Germinal center (tissue), 1 donor: ENCODE results near the gene QPCTL.

ENCODE experiments used
- DNase-seq: peaks from one replicate; pipeline ENCODE4 v3.0.0; 2012; ENCODE audit warnings: mixed read lengths, low spot score

Gene QPCTL

DNA sequence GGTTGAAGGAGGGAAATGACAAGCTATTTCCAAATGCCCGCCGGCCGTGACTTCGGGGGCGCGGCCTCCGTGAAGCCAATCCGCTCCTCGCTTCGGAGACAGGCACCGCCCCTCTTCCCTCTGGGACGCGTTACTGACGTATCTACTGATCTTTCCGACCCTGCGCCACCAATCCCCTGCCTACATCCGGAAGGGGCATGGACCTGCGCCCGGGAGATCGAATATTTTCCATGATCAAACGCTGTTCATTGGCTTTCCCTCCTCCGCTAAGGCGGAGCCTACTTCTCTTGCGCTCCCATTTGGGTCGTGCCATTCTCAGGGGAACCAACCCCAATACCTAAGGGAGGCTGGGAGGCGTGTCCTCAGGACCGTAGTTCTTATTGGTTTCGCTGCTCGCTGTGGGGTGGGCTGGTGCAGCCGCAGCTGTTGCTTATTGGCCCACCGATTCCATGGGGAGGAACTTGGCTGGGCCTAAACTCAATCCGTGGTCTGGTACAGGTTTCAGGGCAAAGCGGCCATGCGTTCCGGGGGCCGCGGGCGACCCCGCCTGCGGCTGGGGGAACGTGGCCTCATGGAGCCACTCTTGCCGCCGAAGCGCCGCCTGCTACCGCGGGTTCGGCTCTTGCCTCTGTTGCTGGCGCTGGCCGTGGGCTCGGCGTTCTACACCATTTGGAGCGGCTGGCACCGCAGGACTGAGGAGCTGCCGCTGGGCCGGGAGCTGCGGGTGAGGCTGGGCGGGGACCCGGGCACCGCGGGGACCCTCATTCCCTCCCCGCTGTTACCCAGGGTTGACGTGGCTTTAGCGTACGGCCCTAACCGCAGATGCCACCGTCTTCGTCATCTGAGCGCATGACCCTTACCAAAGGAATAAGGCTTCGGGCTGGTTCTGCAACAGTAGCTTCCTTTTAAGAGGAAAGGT lies at the start of gene QPCTL:
Gene QPCTL, plus strand, starts transcription at position 480 of the 919 bp plus-strand sequence. Its CDS starts 38 bp downstream, at position 518.
- DNase-seq, result peak; percentile 96

GRCh38 chr19:45643024-45643926 lies 49.2 kb upstream of the QPCTL start:
- peak; percentile 89 for DNase-seq

DNA sequence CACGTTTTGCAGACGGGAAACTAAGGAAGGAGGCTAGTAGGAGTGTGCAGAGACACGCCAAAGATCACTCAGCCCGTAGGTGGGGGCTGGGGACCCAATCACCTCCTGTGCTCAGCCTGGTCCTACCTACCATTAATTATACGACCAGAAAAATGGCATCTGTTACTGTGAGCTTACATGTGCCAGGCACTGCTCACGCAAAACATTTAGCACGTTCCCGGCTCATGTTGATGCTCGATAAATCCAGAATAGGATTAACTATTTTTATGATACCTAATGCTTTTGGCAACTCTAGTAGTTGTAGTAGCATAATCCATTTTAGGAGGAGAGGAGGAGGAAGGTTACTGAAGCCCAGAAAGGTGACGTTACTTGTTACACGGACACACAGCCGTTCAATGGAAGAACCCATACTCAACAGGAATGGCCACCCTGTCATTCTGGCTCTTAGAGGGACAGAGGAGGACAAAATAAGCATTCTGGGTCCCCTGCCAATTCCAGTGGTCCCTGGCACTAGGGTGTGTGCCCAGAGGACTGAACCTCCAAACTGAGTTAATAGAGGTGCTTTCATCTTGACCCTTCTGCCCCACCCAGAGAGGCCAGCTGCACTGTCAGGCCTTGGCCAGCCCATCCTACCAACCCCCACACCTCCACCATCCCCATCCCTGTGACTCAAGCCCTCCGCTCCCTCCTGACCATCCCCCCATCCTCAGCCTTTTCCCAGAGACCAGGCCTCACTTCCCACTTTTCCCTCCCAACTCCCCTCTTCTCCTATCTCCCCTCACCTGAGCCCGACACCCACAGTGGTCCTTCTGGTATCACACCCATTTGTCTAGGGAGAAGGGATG lies 48.3 kb upstream of the QPCTL start:
- no peak for DNase-seq

DNA sequence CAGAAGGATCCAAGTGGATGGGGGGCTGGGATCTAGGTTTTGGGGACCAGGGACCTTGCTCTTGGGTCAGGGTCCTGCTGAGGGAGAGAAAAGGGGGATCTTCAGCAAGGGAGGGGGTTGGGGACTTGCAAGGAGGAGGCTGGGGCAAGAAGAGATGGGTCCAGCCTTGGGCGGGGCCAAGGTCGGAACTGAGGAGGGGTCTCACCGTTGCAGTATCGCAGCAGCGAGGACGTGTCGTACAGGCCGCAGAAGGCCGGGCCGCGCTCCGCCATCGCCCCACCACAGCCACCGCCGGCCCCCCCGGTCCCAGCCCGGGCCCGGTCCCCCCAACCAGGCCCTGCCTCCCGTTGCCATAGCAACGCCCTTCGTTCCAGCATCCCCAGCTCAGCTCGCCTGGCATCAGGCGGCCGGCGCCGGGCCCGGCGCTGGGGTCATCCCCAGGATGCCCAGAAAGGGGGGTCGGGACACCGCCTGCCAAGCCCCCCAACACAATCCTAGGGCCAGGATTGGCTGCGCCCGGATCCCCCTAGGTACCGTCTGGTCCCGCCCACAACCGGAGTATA lies 47.3 kb upstream of the QPCTL start:
- no peak for DNase-seq

DNA sequence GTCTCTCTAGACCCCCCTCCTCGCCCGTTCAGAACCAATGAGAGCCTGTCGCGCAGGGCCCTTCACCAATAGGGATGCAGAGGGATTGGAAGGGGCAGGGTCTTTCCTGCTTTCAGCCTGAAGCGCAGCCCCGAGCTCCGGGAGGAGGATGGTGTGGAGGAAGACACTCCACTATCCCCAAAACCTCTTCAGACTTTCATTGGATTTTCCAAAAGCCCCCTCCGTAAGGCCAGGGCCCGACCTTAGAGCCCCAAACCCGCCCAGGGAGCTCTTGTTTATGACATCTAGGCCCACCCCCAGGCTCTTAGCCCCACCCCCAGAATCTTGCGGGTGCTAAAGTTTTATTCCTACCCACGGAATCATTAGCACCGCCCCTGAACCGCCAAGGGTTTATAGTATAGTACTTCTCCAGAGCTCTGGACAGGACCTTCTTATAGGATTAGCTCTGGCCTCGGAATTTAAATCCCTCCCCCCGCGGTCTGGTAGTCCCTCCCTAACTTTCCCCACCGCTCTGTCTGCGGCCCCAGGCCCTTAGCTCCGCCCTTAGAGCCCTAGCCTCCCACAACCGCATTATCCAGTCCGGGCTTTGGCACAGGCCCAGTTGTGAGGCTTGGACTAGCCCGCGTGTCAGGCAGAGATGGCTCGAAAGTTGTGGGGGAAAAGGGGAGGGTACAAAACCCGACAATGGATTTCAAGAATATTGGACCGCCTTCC lies 46.7 kb upstream of the QPCTL start:
- peak; percentile 97 for DNase-seq

- no peak for DNase-seq
Measured at GRCh38 chr19:45646345-45646698, 46.1 kb upstream of the QPCTL start.

DNA sequence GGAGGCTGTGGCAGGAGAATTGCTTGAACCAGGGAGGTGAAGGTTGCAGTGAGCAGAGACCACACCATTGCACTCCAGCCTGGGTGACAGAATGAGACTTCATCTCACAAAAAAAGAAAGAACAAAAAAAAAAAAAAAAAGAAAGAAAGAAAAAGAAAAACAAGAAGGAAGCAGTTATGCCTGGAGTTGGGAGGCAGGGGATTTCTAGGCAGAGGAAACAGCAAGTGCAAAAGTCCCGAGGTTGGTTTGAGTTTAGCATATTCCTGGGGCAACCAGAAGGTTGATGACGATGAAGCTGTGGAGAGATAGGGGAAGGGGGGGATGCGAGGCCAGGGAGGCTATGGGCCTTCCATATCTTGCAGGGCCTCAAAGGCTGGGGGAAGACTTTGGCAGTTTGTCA lies 41.7 kb upstream of the QPCTL start:
- no peak for DNase-seq

DNA sequence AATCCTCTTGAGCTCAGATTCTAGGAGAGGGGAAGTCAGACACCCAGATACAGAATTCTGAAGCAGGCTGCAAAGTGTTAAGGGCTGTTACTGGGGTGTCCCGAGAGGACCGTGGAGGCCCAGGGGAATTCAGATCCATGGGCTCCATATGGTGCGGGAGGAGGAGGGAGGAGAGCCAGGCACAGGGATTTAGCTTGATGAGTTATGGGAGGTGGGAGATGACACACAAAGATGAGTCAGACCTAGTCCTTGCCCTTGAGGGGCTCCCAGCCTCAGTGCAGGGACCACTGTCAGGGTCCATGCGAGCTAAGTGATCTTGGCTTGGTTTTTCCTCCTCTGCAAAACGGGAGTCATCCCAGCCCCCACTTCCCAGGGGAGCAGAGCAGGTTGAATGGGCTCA lies 38.8 kb upstream of the QPCTL start:
- DNase-seq, result no peak

GRCh38 chr19:45655073-45655472 lies 37.4 kb upstream of the QPCTL start:
- DNase-seq, result no peak

GRCh38 chr19:45657520-45658167 lies 34.8 kb upstream of the QPCTL start:
- DNase-seq, result no peak

GRCh38 chr19:45659096-45659729 lies 33.3 kb upstream of the QPCTL start:
- DNase-seq, result no peak

DNA sequence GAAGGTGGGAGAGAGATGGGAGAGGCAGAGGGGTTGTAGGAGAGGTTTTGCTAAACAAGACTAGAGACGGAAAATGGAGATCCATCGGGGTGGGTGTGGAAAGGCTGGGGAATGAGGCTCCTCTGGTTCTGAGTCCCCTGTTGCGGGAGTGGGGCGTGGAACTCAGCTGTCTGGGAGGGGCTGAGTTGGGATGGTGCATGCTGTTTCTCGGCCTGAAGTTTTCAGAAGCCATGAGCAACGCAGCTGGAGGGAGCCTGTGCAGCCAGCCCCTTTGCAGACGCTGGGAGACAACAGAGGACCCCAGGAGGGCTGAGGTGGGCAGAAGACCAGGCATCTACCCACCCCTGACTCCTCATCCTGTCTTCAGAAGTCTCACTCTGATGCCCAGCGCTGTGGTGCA lies 31.8 kb upstream of the QPCTL start:
- no peak for DNase-seq

- no peak for DNase-seq
Measured at GRCh38 chr19:45663800-45664199, 28.7 kb upstream of the QPCTL start.

DNA sequence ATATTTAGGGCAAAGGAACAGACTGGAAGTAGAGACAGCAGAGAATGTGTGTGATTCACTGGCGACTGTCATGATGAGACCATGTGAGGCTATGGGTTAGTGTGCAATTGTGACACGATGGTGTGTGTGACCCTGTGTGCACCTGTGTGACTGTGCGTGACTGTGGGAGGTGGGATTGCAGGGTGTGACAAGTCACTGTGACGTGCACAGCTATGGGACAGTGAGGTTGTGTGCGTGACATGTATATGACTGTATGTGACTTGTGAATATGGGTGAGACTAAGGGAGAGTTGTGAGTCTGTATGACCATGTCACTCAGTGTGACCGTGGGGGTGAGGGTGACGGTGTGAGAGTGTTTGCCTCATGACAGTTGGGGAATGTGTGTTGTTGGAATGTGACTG lies 27.9 kb upstream of the QPCTL start:
- no peak for DNase-seq

DNA sequence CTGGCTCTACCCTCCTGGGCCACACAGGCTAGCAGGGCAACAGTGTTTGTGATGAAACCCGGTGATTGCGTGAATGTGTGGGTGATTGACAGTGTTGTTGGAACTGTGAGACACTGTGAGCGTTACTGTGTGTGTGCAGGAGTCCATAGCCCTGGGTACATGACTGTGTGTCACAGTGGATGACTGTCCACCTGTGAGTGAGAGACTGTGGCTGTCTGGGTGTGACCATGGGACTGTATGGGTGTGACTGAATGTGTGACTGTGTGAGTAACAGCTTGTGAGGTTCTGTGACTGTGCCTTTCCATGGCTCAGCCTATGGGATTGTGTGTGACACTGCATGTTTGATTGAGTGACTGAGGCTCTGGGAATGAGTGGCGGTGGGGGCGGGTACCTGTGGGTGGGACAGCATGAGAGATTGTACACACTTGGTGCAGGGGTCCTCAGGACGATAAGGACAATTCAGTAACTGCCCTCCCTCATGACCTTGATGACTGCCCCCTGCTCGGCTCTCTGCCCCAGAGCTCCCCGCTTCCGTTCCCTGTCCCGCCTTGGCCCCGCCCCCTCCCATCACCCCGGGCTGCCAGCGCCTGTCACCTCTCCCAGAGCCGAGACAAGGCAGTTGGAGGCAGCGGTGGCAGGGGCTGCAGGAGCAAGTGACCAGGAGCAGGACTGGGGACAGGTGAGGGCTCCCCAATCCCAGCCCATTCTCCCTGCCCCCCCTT lies 24.7 kb upstream of the QPCTL start, which contains the start of gene GIPR:
Gene GIPR, plus strand, starts transcription at position 602 of the 722 bp plus-strand sequence. CDS start 1,300 bp downstream, outside the sequence.
- peak; percentile 67 for DNase-seq

DNA sequence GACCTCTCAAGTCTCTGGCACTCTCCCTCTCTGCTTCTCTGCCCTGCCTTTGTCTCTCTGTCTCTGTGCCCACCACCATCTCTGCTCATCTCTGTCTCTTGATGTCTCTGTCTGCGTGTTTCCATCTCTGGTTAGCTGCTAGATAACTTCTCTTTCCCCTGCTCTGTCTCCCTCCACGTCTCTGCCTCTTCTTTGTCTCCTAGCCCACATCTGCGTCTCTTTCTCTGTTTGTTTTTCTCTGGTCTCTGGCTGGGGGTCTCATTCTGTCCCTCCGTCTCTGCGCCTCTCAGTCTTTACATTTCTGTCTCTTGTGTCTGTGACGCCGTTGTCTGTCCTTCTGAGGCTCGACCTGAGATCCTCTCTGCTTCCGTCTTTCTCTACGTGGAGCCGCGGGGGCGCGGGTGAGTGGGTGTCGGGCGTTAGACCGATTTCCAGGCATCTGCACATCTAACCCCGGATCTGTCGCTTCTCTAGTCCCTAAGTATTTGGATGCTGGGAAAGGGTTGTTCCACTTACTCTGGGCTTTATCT lies 24.1 kb upstream of the QPCTL start:
- DNase-seq, result peak; percentile 24

- peak; percentile 90 for DNase-seq
Measured at GRCh38 chr19:45670670-45671453, 21.6 kb upstream of the QPCTL start.

DNA sequence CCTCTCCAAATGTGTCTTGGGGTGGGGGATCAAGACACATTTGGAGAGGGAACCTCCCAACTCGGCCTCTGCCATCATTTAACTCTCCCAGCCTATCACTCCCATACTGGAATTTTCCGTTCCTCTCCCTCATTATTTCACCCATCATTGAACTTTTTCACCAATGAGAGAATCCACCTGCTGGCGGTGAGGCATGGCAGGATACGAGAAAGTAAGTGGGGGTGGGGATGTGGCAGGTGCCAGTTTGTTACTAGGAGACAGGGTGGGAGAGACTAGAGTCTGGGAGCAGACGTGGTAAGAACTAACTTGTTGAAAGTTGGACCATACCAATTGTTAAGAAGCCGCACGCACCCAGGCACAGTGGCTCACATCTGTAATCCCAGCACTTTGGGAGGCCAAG lies 17.5 kb upstream of the QPCTL start:
- DNase-seq, result no peak
